CD4-positive, alpha-beta T cell treated with Interleukin-6 for 4 hours (primary cell): ENCODE measurements around the gene SP140L.
"Not testable (repeated sequence)": the region's sequence is repeated elsewhere in the genome, so short reads cannot be mapped to it uniquely, and the experiment has no call there.

Experiments
- DNase-seq: peaks from one replicate; pipeline ENCODE4 v3.0.0-alpha.2; 2020; ENCODE audit warnings: mixed read lengths

SP140L gene

DNA sequence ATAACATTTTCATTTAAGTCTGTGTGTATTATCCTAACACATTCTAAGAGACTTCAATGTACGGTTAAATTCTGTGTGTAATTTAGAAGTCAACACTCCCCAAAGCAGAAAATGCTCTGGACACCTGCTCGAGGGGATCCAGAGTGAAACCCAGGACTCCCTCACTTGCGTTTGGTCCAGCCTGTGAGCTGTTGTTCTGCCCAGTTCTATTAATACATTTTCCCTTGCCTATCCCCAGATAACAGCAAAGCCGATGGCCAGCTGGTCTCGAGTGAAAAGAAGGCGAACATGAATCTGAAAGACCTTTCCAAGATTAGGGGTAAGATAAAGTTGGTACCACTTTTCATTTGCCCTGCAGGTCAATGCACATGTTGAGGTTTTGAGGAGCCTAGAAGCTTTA is 58.0 kb downstream of the SP140L start:
- no peak for DNase-seq

DNA sequence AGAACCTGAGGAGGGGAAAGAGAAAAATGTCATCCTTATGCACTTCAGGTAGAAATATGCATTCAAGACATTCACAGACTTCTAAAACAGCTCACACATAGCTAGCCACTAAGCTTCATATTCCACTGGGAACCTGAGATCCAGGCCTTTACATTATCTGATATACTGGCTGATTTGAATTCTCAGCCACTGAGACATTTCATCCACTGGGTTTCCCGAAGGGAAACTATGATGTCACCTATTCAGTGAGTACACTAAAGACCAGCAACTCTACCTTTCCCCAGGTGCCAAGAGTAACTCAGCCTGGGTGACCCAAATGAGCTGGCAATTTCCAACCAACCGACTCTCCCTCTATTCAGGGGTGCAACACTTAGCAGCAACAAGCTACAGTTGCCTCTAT is 67.3 kb downstream of the SP140L start:
- no peak for DNase-seq

- not testable (repeated sequence) for DNase-seq
Measured at GRCh38 chr2:230398698-230399097, 71.7 kb downstream of the SP140L start.

DNA sequence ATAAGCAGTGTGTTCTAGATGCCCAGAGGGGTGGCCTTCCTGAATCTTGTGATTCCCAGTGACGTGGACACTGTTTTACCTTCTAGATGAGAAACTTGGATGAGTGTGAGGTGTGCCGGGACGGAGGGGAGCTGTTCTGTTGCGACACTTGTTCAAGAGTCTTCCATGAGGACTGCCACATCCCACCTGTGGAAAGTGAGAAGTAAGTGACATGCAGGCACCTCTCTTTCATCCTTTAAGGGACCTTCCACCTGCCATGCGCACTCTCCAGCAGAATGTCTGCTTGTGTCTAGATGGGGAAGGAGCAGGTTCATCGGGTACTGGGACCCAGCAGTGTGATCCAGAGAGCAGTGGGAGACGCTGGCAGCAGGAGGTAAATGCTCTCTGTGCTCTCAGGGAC is 73.0 kb downstream of the SP140L start:
- no peak for DNase-seq

GRCh38 chr2:230400454-230400853 is 73.5 kb downstream of the SP140L start:
- DNase-seq: no peak

GRCh38 chr2:230401026-230401425 is 74.0 kb downstream of the SP140L start:
- DNase-seq: not testable (repeated sequence)

- no peak for DNase-seq
Measured at GRCh38 chr2:230403746-230404145, 76.8 kb downstream of the SP140L start.

DNA sequence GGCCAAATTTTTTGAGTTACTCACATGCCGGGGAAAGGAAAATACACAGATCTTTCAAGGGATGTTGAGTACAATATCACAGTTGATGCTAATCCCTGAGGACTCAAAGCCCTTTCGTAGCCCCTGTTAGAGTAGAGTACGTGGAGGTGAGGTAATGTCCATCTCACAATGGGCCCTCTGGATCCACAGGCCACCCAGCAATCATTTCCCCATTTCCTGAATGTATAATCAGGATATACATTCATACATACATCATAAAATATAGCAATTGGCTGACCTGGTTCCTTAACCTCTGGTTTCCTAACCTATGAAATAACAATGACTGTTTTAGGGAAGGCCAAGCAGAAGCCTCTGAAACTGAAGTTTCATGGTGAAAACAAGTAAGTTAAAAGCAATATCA is 78.8 kb downstream of the SP140L start:
- no peak for DNase-seq

DNA sequence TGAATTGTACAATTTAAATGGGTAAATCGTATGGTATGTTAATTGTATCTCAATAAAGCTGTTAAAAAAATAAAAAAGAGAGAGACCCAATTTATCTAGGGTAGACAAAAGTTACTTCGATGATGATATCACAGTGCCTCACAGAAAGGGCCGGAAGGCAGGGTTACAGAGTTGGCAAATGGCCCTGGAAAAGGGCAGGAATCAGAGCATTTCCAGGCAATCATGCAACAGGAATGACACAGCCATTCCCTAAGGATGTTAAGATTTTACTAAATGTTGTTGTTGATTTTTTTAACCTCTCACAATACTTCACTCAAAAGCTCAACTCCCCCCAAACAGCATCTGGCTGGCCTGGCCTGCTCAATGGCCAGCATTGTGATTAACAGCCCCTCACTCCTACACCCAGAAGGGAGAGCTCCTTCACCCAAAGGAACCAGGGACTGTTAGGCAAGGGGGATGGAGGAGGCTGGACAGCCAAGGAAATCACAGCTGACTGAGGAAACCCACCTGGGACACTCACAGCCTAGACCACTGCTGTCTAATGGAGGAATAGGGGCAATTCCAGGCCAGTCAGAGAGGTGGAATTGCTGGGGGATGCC is 81.3 kb downstream of the SP140L start:
- no peak for DNase-seq

DNA sequence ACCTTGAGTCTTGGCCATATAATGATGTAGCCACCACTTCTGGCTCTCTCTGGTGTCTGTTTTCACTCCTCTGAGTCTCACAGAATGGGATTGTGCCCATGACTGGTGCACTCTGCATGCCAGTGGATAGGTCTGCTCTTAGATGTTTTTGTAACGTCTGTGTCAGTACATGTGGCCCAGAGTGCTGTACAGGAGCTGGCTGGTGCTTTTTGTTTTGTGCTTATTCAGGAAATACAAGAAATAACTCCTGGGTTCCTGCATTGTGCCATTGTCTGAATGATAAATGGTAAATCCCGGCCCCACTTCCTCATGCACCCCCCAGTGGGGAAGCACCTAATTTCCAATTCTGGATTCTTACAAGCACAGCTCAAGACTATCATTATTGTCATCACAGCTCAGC is 82.3 kb downstream of the SP140L start:
- not testable (repeated sequence) for DNase-seq

DNA sequence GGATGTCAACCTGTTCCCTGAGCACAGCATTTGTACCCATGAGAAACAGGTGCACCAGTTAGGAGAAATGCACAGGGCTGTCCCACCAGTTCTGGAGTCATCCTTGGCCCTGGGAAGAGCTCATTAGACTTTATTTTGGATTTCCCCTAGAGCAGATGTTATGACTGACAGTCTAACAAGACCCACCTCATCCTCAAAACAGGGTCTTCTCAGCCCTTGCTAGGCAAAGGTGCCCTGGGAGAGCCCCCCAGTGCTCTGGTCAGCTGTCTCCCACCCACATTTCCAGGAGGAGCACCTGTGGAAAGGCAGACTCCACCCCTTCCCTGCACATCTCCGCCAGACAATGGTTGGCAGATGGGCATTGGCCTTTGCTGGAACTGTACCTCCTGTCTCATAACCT is 83.3 kb downstream of the SP140L start:
- DNase-seq: no peak

DNA sequence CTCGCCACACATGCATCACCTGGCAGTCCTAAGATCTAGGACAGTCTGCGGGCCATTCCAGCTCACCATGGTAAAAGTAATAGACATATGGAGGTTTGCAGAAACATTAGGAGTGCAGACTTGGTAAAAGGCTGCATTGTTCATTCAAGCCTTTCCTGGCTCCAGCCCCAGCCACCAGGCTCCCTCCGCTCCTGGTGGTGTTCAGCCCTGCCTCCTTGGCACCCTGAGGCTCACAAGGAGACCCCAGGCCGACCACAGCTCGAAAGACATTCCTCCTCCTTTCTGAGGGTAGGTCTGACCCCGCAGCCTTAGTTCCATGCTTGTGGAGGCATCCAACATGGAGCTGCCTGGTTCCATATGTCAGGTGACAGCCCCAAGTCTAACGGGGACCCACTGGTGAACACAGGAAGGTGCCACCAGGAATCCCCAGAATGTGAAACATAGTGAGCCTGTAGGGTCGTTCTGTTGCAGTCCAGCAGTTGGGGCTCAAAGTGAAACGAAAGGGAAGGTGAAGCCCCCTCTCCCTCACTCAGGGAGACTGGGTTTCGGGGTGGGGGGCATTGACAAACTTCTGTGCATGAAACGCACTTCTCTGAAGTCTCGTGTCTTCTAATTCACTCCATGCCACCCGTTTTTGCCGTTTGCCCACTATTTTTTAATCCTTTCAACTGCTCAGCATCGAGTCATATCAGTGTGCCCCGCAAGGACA is 84.0 kb downstream of the SP140L start:
- no peak for DNase-seq

- peak; percentile 64 for DNase-seq
Measured at GRCh38 chr2:230411570-230412370, 84.8 kb downstream of the SP140L start.

GRCh38 chr2:230412371-230412711 is 85.3 kb downstream of the SP140L start:
- DNase-seq: no peak

DNA sequence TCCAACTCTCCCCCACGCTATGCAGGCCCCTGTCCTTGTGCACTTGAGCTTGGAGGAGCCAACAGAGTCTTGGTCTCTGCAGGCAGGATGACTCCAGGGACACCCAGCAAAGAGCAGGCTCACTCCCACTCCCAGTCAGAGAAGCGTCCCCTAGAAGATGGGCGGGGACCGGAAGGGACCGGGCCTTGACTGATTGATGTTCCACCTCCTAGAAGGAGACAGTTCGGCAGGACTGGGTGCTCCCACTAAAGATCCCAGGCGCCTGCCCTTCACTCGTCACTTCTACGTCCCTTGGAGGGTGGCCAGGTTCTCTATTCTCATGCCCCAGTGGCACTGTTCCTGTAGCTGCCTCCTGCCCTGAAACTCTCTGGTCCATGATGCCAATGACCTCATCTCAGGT is 85.9 kb downstream of the SP140L start:
- no peak for DNase-seq

GRCh38 chr2:230413479-230413878 is 86.5 kb downstream of the SP140L start:
- no peak for DNase-seq

- DNase-seq: no peak
Measured at GRCh38 chr2:230414302-230414701, 87.3 kb downstream of the SP140L start.

DNA sequence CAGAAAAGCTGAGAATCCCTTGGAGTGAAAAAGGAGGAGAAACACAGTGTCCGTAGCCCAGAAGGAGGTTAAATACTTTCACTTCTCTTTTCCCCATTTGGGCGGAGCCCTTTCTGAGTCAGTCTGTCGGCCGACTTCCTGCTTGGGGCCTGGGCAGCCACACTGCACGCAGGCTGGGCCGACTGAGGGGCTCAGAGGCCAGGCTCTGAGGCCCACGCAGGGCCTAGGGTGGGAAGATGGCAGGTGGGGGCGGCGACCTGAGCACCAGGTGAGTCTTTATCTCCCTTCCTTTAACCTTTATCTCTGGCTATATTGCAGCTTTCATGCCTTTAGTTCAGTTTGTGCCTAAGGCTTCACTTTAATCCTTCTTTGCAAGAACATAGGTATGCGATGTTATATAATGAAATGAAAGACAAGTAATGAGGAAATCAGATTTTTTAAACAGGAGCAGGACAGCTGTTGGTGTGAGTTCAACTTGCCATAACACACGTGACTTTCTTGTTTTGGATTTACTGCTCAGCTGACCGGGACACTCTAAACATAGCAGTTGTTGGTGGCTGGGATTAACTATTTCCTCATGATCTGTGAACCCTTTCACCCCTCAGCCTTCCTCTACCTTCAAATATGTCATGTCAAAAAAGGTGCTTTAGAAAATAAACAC is 89.2 kb downstream of the SP140L start, which contains the start of gene SP100:
Gene SP100 (plus strand): TSS at position 141 of the 661 bp plus-strand sequence. CDS start 96 bp downstream, at position 237.
- DNase-seq: peak; percentile 84

GRCh38 chr2:230417436-230417835 is 90.4 kb downstream of the SP140L start:
- DNase-seq: no peak

GRCh38 chr2:230418341-230419016 is 91.5 kb downstream of the SP140L start:
- no peak for DNase-seq

DNA sequence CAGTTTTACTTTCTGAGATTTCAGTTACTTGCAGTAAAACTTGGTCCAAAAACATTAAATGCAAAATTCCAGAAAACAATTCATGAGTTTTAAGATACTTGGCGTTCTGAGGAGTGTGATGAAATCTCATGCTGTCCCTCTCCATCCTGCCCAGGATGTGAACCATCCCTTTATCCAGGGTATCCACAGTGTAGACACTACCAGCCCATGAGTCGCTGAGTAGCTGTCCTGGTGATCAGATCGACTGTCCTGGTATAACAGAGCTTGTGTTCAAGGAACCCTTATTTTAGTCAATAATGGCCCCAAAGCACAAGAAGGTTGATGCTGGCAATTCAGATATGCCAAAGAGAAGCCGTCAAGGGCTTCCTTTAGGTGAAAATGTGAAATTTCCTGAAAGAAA is 92.2 kb downstream of the SP140L start:
- DNase-seq: no peak

- no peak for DNase-seq
Measured at GRCh38 chr2:230422149-230422548, 95.2 kb downstream of the SP140L start.
